IPS-15b (cell line): ENCODE measurements around the gene ORMDL3.
"Not testable (repeated sequence)": the region's sequence is repeated elsewhere in the genome, so short reads cannot be mapped to it uniquely, and the experiment has no call there.

Experiments used
- H3K27me3 ChIP-seq: one replicate; pipeline ENCODE4 v1.6.1; 2013; ENCODE audit warnings: low read length; ENCODE audit not compliant: control insufficient read depth, insufficient read depth
- H3K36me3 ChIP-seq: one replicate; pipeline ENCODE4 v1.6.1; 2013; ENCODE audit warnings: low read length; ENCODE audit not compliant: control insufficient read depth, insufficient read depth
- H3K4me1 ChIP-seq: one replicate; pipeline ENCODE4 v1.6.1; 2013; ENCODE audit warnings: mild to moderate bottlenecking, low read length; ENCODE audit not compliant: control insufficient read depth, insufficient read depth
- H3K4me3 ChIP-seq: one replicate; pipeline ENCODE4 v1.5.1; 2013; ENCODE audit warnings: low read depth, low read length
- H3K9ac ChIP-seq: one replicate; pipeline ENCODE4 v1.6.1; 2013; ENCODE audit warnings: low read depth, mild to moderate bottlenecking, low read length
- H3K9me3 ChIP-seq: one replicate; pipeline ENCODE4 v1.6.1; 2013; ENCODE audit warnings: mild to moderate bottlenecking, low read length; ENCODE audit not compliant: control insufficient read depth, insufficient read depth

The ORMDL3 gene

DNA sequence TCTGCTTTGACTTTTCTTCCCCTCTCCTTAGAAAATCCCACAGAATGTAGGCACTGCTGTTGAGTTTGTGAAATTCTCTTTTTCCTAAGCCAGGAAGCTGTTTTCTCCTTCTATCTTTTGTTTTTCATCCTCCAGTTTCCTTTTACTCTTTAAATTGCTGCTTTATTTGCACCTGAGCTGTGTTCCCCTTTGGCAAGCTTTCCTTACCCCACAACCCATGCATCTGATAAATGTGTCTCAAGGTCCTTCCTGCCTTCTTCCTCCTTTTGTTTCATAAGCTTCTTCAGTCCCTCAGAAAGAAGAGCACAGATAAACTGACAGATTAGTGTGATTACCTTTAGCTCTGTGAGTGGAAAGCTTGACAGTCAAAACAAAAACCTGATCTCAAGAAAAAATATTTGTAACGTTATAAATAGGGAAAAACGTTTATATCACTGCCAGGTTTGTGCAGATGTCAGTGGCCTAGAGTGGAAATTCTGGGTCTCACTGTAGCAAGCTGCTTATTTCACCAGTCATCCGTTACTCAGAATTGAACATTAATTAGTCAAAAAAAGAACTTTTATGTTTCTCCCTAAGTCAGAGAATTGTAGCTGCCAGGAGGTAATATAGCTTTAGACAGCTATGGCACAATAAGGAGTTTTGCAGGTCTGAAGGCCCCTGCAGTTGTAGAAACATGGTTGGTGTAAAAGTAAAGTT is 32.6 kb downstream of the ORMDL3 start:
- Histone ChIP-seq H3K27me3 (peaks cover 6% of the 10 kb centered on the region), H3K4me1 (no peaks in the 10 kb centered on the region), H3K9ac (no peak overlapping the region), H3K4me3 (no peak overlapping the region), H3K36me3 (no peaks in the 10 kb centered on the region), H3K9me3 (no peaks in the 10 kb centered on the region)

DNA sequence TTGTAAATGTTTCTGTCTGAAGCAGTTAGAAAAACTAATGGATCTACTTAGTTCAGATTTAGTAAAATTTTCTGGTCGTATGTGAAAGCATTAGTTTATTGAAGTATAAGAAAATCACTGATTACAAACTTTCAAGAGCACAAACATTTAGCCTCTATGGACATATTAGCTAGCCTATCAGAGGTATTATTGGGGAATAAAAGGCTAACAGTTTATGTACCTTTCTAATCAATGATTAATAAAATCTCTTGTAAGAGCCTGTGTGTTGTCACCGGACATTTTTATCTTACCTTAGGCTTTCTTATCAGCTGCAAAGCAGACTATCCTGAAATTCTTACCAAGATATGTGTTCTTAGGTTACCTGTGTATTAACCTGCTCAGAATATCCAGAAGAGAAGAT is 38.2 kb downstream of the ORMDL3 start:
- H3K9ac ChIP-seq: no peak overlapping the region
- H3K36me3 ChIP-seq: no peaks in the 10 kb centered on the region

DNA sequence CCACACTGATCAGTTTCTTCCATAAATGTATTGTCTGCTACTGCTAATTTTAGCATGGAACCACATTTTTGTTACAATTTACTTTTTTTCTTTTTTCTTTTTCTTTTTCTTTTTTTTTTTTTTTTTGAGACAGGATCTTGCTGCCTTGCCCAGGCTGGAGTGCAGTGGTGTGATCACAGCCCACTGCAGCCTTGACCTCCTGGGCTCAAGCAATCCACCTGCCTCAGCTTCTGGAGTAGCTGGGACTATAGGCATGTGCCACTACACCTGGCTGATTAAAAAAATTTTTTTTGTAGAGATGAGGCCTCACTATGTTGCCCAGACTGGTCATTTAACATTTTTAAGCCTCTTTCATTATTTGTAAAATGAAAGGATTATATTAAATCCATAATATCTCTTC is 40.3 kb downstream of the ORMDL3 start:
- Histone ChIP-seq H3K9ac (no peak overlapping the region), H3K27me3 (no peaks in the 10 kb centered on the region), H3K9me3 (no peaks in the 10 kb centered on the region), H3K36me3 (no peaks in the 10 kb centered on the region), H3K4me1 (no peaks in the 10 kb centered on the region), H3K4me3 (no peak overlapping the region)

More for the DNA sequence above, 38.2 kb downstream of the ORMDL3 start:
- H3K4me3 ChIP-seq: no peak overlapping the region
- H3K9me3 ChIP-seq: no peaks in the 10 kb centered on the region
- peaks cover 6% of the 10 kb centered on the region for H3K27me3 ChIP-seq
- no peaks in the 10 kb centered on the region for H3K4me1 ChIP-seq

DNA sequence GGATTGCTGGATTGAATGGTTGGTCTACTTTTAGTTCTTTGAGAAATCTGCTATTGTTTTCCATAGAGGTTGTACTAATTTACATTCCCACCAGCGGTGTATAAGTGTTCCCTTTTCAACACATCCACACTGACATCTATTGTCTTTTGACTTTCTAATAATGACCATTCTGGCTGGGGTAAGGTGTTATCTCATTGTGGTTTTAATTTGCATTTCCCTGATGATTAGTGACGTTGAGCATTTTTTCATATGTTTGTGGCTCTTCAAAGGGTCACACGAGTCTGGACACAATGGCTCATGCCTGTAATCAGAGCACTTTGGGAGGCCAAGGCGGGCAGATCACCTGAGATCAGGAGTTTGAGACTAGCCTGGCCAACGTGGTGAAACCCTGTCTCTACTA is 41.3 kb downstream of the ORMDL3 start:
- H3K9ac ChIP-seq, H3K4me1 ChIP-seq, H3K4me3 ChIP-seq, H3K9me3 ChIP-seq, H3K27me3 ChIP-seq, H3K36me3 ChIP-seq: not testable (repeated sequence)

DNA sequence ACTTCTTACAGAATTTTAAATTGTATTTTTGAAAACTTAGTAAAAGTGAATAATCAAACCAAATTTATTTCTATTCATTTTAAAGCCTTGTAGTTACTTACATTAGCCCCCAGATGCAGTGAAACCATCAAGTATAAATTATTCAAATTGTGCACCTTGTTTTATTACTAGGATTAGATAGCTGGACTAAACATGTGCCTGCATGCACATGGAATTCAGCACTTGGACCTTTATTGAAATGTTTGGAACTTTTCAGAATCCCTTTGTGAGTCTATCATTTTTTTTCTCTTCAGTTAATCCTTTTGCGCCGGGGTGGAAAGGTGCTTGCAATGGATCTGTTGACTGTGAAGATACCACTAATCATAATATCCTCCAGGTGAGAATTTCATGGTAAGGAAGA is 54.6 kb downstream of the ORMDL3 start:
- H3K9me3 ChIP-seq: no peaks in the 10 kb centered on the region
- H3K36me3 ChIP-seq: no peaks in the 10 kb centered on the region
- H3K27me3 ChIP-seq: peaks cover 14% of the 10 kb centered on the region
- no peak overlapping the region for H3K4me3 ChIP-seq
- no peak overlapping the region for H3K9ac ChIP-seq
- H3K4me1 ChIP-seq: no peaks in the 10 kb centered on the region

DNA sequence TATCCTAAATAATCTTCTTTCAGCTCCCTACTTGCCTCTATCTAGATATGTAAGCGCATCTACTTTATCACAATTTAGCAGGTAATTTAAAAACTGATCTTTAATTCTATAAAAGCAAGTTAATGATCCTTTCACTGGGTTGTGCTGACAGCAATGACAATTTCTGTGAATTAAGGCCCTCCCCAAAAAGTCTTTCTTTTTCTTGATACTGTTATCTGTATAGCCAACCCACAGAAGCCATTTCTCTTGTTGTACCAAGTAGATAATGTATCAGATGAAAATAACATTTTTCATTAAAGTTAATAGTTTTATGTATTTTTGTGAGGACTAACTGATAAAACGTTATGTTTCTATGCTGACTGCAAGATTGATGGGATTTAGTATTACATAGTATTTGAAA is 55.6 kb downstream of the ORMDL3 start:
- no peaks in the 10 kb centered on the region for H3K9me3 ChIP-seq
- no peak overlapping the region for H3K9ac ChIP-seq
- H3K36me3 ChIP-seq: no peaks in the 10 kb centered on the region
- no peak overlapping the region for H3K4me3 ChIP-seq
- H3K27me3 ChIP-seq: peaks cover 23% of the 10 kb centered on the region
- no peaks in the 10 kb centered on the region for H3K4me1 ChIP-seq
